GM18909 (cell line): ENCODE measurements around the gene MPO.

Source experiments
- ATAC-seq: cut with Tn5 transposase; IDR thresholded peaks from one replicate; pipeline ENCODE4 v1.9.1; 2021; ENCODE audit warnings: mild to moderate bottlenecking; ENCODE audit not compliant: unreplicated experiment, poor library complexity

Gene MPO

DNA sequence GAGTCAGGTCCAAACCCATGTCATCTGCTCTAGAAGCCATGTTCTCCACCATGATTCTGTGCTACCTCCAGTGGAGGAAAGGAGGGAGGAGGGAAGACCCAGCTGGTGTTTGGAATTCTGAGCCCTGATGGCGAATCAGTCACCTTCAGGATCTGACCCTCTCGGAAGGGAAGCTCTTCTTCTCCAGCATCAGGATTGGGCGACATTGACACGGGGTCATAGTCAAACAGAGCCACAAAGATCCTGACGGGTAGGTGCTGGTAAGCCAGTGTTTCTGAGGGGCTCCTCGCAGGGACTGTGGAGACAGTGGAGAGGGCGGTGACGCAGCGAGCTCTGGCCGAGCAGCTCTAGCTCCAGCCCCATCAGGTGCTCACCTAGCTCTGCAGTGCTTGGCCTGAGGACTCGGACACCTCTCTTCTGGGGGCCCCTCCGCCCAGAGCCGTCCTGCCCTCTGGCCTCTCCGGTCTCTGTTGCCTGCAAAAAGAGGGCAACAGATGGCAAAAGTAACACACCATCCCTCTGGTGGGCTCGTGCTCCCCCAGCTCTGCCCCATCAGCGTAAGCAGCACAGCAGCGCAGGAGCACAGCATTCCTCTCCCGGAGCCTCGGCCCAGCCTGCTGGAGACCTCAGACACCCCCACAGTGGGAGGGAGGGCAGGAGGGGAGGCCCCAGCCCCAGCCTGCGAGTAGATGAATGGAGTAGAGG lies 26.9 kb upstream of the MPO start:
- ATAC-seq: no peak

DNA sequence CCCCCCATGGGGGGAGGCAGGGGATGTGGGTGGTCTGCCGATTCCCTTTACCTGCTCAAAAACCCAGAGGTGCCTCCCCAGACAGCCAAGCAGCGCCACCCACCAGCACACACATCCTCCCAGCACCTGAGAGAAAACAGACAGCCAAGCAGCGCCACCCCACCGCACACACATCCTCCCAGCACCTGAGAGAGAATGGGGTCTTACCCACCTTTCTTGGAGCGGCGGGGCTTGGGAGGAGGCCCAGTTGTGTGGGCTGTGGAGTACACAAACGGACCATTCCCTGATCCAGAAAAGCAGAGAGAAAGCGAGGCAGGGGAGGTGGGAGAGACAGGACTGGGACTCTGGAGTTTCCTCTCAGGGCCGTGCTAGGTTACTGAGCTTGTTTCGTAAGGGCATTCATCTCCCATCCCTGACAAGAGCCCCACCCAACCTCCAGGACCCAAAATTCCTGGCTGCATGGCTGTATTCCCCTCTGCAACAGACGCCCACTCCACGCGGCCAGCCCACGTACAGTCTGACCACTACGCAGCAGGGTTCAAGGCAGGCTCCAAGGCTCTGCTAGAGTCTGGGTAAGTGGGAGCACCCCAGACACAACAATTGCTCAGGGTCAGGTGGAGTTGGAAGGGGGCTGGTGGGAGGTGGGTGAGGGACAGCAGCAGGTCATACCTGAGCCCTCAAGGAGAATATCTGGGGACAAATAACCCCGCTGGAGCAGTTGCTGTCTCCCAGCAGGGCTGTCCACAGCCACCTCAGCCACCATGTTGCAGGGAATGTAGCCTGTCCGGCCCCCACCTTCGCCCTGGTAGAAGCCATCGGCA lies 25.6 kb upstream of the MPO start:
- no peak for ATAC-seq

DNA sequence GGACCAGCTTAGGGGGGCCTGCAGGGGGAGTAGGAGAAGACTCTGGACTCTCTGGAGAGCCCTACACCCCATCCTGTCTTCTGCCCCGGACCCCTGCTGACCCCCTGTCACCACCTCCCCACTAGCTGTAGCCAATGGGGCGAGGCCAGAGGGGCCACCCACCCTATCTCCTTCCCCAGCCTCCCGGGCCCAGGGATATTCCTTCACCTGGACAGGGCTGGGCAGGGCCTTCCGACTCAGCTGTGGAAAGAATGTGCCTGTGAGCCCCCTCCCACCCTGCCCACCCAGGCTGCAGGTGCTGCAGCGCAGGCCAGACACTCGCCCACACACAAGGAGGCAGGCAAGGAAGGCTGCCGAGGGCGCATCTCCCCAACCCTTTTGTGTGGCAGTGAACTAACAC lies 24.9 kb upstream of the MPO start:
- no peak for ATAC-seq

DNA sequence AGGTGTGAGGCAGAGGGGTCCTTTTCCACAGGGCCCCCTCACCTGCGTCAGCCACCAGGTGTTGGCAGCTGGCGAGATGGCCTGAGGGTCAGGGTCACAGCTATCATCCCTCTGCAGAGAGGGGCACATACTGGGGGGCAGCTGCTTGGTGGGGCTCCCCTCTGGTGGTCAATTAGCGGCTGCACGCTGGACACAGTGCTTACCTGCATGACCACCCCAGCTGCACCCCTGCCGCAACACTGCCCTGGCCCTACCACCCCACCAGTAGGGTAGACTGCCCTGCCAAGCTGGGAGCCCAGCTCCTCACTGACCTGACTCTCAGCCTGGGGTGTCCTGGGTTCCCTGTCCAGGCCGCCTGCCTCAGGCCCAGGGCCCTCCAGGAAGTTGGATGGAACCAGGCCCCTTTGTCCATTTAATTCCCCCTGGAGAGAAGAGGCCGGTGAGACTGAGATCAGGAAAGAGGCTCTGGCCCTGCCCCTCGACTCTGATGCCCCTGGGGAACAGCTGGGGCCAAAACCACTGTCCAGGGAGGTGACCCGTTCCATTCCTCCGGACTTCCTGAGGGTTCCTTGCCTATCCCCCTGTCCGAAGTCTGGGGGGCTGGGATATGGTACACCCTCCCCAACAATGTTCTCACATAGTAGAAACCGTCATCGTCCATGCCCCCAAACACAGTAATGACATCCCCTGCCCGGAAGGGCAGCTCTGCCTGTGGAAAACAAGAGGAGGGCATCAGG lies 24.2 kb upstream of the MPO start:
- no peak for ATAC-seq

DNA sequence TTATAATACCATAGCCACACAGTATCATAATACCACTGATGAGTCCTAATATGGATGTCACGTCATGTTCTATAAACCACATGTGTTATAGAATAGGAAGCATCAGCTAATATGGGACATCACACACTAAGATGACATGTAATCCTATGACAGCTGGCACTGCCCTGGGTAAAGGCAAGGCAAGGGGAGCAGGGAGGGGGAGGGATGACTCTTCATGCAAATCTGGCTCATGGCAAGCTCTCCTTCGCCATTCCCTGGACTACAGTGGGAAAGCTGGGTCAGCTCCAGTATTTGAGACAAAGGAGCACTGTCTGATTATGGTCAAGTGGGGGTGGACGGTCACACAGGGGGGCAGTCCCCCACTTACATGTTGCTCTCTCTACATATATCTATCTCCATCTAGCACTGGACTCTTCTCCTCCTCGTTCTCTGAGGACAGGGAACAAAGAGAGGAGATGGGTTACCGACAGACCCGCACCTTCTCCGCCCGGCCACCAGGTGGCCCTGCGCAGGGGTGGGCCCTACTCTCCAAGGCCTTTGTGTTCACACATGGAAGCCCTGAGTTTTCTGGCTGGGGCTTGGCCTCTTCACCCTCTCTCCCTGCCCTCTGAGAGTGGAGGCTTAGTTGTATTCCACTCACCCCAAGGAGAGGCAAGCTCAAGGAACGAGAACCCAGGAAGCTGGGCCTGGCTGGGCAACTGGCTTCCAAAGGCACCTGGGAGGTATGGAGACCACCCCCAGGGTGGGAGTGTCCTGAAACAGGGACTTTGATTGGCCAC lies 23.4 kb upstream of the MPO start:
- ATAC-seq: no peak

DNA sequence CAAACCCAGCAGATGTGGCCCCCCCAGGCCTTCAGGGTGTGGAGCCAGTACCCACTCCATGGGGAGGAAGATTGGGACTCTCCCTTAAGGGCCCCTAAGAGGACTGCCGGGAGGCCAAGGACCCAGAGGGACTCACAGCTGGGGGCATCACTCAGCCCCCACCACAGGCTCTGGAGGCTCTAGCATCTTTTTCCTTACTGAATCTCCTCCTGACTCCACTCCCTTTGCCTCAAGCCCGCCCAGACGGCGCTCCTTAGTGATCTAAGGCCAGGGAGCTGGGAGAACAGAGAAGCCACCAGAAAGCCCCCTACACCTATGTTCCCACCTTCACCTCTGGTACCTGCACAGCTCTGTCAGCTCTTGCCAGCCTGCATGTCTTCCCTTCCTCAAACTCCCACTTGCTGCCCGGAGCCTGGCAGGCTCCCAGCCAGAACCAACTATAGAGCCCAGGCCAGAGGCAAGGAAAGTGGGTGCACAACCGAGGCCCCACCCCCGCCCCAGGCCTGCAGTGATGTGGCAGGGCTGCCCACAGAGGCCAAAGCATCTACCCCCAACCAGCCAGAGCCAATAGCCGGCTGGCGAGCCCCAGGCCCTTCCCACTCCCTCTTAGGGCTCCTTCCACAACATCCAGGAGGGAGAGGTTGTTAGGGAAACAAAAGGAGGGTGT lies 22.3 kb upstream of the MPO start:
- ATAC-seq: no peak

DNA sequence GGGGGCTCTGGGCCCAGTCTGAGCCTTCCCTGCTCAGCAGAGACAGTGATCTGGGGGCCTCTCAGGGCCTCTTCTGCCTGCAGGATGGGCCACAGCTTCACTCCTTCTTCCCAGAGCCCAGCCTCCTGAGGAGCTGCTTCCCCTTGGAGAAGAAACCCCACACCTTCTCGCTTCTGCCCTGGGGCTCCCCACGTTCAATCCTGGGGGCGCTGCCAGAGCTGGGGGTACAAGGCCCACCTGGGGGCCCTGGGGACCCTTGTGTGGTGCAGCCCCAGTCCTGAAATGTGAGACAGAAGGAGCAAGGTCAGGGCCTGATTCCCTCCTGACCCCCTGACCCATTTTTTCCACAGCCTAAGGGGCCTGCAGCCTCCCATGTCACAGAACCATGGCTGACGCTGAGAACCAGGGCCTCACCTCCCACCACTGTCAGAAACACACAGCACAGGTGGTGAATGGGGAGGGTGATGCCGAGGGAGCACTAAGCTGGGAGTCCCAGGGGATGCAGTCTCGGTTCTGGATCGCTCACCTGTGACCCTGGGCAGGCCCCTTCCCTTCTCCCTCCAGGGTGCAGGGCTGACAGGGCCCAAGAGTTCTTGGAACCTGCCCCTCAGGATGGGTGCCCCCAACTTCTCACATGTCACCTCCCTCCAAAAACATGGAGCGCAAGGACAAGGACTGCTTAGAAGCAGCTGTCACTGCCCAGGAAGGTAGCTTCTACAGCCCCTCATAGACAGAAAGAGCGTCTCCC lies 21.6 kb upstream of the MPO start:
- ATAC-seq: no peak

DNA sequence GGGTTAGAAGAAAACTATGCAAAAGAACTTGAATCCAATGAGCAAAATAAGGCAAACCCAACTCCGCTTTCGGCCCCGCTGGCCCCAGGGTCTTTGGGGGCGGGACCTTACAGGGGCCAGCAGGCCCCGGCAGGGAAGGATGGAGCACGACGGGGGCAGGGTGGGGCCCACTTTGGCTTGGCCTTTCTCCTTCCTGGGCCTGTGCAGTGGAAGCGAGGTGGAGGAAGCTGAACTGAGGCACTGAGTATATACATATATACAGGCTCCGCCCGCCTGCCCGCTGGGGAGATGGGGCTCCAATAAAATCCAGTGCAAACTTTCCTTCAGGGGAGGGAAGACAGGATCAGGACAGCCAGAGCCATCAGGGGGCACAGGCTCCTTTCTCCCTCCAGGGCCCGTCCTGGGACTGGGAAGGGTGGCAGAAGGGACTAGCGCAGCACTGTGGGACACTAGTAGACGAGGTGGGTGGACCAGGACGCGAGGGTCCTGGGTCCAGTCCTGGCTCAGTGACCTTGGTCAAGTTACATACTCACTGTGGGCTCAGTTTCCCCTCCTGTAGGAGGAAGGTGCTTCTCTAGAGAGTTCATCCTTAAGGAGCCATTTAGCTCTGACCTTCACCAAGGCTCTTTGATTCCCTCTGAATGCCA lies 20.9 kb upstream of the MPO start:
- no peak for ATAC-seq

DNA sequence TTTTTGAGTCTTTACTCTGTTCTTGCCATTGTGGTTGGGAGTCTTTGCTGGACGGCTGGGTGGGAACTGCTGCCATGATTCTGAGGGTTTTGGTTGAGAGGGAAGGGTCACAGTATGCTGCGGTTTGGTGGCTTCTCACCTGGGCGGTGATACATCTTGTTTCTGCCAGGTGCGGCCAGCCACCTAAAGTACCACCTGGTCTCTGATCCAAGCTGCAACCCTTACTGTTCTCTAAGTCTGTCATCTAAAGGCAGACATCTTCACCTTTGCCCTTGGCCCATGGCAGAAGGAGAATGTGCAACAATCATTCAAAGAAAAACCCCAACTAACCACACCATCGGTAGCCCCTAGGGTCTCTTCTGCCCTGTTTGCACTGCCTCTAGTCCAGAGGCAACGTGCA lies 19.6 kb upstream of the MPO start:
- no peak for ATAC-seq

DNA sequence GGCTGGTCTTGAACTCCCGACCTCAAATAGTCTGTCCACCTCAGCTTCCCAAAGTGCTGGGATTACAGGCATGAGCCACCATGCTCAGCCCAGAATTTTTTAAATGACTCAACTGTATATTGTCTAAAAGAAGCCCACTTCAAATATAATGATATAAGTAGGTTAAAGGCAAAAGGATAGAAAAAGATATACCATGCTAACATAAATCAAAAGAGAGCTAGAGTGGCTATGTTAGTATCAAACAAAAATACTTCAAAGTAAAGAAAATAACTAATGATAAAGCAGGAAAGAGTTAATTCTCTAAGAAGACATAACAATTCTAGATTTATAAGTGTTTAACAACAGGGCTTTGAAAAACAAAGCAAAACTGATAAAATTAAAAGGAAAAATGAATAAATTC lies 13.3 kb upstream of the MPO start:
- no peak for ATAC-seq

DNA sequence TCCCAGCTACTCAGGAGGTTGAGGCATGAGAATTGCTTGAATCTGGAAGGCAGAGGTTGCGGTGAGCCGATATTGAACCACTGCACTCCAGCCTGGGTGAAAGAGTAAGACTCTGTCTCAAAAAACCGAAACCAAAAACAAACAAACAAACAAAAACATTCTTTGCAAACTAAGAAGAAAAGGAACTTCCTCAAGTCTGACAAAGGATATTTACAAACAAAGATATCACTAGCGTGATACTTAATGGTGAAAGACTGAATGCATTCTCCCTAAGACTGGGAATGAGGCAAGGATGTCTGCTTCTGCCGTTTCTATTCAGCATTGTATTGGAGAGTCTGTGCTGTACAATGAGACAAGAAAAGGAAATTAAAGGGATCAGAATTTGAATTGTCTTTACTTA lies 10.5 kb upstream of the MPO start:
- ATAC-seq: no peak

DNA sequence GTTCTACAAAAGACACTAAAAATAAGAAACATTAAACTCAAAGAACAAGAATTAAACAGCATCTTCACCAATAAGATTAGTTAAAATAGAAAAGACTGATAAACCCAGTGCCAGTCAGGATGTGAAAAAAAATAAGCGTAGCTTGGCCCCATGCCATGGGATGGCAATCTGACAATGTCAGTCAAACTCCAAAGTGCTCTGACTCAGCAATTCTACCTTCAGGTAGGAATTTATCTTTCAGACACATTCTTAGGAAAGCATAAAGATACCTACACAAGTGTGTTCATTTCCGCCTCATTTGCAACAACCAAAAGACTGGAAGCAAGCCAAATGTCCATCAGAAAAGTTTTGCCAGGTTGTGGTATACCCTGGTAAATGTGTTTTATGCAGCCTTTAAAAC lies 9.1 kb upstream of the MPO start:
- no peak for ATAC-seq

DNA sequence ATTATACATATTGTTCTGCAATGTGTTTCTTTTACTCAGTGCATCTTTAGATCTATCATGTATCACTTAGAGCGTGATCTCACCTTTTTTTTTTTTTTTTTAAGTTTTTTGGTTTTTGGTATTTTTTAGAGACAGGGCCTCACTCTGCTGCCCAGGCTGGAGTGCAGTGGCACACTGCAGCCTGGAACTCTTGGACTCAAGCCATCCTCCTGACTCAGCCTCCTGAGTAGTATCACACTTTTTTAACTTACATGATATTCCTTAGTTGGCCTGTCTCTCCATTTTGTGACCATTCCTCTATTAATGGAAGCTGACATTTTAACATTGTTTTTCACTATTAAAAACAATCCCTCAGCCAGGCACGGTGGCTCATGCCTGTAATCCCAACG lies 4.7 kb upstream of the MPO start:
- ATAC-seq: no peak

DNA sequence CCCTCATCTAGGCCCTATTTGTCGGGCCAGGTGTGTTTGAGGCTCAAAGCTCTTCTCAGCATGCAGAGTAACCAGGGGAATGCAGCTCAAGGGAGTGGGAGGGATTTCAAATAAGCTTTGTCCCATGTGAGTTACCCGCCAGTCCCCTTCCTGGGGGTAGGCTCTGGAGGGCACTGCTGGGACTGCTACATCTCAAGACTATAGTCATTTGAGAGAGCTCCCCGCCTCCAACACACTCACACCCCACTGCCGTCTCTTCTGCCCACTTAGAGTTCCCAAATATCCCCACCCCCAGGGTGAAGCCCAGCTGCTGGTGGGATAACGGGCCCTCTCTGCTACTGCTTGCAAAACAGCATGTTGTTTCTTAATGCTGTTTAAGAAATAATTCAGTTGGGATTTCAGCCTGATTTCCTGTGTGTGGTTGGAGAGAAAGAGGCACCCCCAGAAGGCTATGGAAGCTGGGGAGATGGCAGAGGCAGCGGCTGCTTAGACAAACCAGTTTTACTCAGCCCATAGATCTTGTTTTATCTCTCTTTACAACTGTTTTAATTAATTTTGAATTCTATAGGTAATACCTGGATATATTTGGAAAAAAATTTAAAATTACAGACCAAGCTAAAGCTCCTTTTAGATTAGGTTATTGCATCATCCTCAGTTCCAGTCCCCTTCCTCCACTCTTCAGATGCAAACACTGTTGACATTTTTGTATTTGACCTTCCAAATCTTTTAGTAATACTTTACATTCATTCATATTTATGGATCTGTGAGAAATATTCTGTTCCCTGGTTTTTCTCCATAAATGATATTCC lies 4.1 kb upstream of the MPO start:
- ATAC-seq: no peak

DNA sequence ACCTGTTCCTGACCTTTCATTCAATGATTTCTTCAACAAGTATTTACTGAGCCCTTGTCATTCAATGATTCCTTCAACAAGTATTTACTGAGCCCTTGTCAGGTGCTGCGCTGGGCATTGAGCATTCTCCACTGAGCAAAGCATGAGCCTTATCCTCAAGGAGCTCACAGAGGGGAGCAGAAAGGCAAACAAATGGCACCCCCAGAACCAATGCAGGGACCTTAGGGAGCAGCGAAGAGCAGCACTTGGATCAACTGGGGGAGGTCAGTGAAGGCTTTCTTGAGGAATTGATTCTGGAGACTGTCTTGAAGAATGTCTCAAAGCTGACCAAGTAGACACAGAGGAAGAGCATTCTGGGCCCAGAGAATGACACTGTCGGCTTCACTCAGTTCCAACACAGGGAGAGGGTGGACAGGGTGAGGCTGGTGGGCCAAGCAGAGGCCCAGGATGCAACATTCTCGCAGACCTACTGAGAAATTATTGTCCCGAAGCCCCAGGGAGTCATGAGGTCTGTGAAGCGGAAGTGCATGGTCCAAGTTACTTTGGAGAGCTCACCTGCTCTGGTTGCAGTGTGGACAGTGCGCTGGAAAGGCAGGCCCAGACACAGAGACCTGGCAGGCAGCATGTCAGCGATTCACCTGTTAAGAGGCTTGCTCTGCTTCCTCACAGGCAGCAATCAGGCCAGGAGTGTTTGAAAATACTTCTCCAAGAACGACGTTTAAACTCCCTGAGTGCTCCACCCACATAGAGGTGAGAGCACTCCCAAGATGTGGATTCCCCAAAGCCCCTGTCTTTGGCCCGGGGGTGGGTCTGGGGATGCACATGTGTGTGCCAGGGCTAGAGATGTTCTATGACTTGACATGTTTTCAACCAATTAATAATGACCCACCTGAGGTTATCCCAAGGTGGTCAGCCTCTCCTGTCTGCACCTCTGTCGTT lies 3.2 kb upstream of the MPO start:
- ATAC-seq: no peak

DNA sequence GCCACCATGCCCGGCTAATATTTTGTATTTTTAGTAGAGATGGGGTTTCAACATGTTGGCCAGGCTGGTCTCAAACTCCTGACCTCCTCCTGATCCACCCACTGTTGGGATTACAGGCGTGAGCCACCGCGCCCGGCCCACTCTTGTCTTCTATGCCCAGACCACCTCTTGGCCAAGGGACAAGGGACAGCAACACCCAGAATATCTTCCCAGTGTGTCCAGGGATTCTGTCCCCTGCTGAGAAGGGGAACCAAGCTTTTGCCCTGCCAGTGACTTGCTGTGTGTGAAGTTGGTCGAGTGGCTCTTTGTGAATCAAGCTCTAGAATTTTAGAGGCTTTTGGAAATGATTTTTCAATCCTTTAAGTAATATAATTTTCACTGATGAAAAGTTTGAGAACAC lies 1.7 kb upstream of the MPO start:
- ATAC-seq: no peak

DNA sequence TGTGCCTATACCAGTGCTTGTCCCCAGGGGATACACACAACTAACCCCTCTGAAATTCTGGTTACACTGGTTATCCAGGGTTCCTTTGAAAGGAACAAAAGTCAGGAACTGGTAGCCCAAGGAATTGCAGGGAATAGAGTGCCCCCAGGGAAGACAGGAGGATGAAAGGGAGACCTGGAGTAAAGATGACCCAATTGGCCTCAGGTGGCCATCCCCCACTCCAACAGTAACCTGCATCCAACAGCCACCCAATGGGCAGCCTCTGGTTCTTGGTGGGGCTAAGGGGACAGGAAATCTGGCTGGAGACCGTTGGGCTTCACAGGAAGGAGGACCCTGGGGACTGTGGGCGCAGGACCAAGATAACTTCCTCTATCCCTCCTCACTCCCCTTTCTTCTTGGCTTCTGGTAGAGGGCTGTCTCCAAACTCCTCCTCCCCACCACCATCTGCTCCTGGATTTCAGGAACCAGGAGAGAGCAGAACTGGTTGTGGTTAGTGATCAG lies 826 bp upstream of the MPO start:
- no peak for ATAC-seq
